GM18517 (cell line): Measurements from ENCODE around the gene DLK1.

Experiments
- ATAC-seq: cut with Tn5 transposase; IDR thresholded peaks from one replicate; pipeline ENCODE4 v1.9.1; 2021; ENCODE audit warnings: mild to moderate bottlenecking, moderate library complexity; ENCODE audit not compliant: unreplicated experiment

Gene DLK1

DNA sequence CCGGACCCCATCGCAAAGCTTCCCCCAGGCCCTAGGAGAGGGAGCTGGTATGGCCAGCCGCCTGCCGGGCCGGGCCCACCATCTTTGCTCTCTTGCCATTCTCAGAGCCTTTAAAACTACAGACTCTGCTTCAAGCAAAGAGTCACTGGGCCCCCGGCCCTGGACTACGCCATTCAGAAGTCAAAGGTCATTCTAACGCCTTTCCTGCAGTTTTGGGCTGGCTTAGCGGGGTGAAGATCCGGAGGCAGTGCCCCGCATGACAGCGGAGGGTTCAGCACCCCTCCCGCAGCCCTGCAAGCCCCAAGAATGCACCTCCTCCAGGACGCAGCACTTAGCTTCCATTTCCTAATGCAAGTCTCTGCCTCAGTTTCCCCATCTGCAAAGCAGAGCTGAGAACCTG, 61.0 kb downstream of the DLK1 start:
- no peak for ATAC-seq
